ENCODE data around the gene POLA1.

Gene POLA1

GRCh38 chrX:24988314-24988713, 294.6 kb downstream of the POLA1 start:
- no peak for DNase-seq

GRCh38 chrX:24990535-24990934, 296.8 kb downstream of the POLA1 start:
- DNase-seq: peak; percentile 9

- no peak for DNase-seq
Measured at GRCh38 chrX:24993879-24994278, 300.2 kb downstream of the POLA1 start.

GRCh38 chrX:24996096-24996709, 302.5 kb downstream of the POLA1 start:
- DNase-seq: no peak

- no peak for DNase-seq
Measured at GRCh38 chrX:24999511-24999910, 305.8 kb downstream of the POLA1 start.

GRCh38 chrX:25001808-25002660, 308.3 kb downstream of the POLA1 start:
- no peak for DNase-seq

GRCh38 chrX:25002661-25003020, 308.9 kb downstream of the POLA1 start:
- no peak for DNase-seq

GRCh38 chrX:25003066-25003849, 309.5 kb downstream of the POLA1 start:
- DNase-seq: no peak

GRCh38 chrX:25004040-25004439, 310.3 kb downstream of the POLA1 start:
- no peak for DNase-seq

GRCh38 chrX:25004485-25005032, 310.8 kb downstream of the POLA1 start:
- no peak for DNase-seq

- DNase-seq: no peak
Measured at GRCh38 chrX:25005034-25005381, 311.3 kb downstream of the POLA1 start.

GRCh38 chrX:25005382-25006185, 311.9 kb downstream of the POLA1 start:
- no peak for DNase-seq

- DNase-seq: no peak
Measured at GRCh38 chrX:25006586-25007058, 312.9 kb downstream of the POLA1 start.

GRCh38 chrX:25007059-25008053, 313.6 kb downstream of the POLA1 start:
- no peak for DNase-seq

GRCh38 chrX:25009407-25009806, 315.7 kb downstream of the POLA1 start:
- peak; percentile 15 for DNase-seq

GRCh38 chrX:25010784-25011588, 317.3 kb downstream of the POLA1 start:
- no peak for DNase-seq

- no peak for DNase-seq
Measured at GRCh38 chrX:25011589-25012432, 318.1 kb downstream of the POLA1 start.

- DNase-seq: no peak
Measured at GRCh38 chrX:25012433-25012735, 318.7 kb downstream of the POLA1 start.

- no peak for DNase-seq
Measured at GRCh38 chrX:25012793-25013631, 319.3 kb downstream of the POLA1 start.

Data from NCI-H1694 (cell line).